WTC11 (cell line): ENCODE measurements around the gene SPTB. TPM values are rescaled to one million over a fixed set of nuclear protein-coding genes. Genes with fewer than 3 reads are reported as not detected.

Experiments used
- ATAC-seq: fragments of 200-7000 bp; cut with Tn5 transposase; 2 replicates; pipeline ENCODE4 v1.10.0; 2021; ENCODE audit warnings: mild to moderate bottlenecking, moderate library complexity
- CTCF ChIA-PET: fragments of 300-600 bp; sonication (Branson Sonifier 250); formaldehyde crosslinking; loops from one replicate; lab custom pipeline; 2021; ENCODE audit warnings: antibody characterized with exemption; lab: Charles Lee
- POLR2A ChIA-PET: fragments of 350-600 bp; sonication (Branson Sonifier 250); formaldehyde crosslinking; loops from one replicate; lab custom pipeline; 2021; ENCODE audit warnings: antibody characterized with exemption; lab: Charles Lee
- DNase-seq: peaks from one replicate; pipeline ENCODE4 v3.0.0; 2021; ENCODE audit warnings: low spot score
- H3K27ac Mint-ChIP-seq: 2 replicates; pipeline ENCODE4 v1.8.0; 2021; ENCODE audit warnings: mixed read lengths
- H3K27me3 Mint-ChIP-seq: 2 replicates; pipeline ENCODE4 v1.8.0; 2021; ENCODE audit warnings: low read depth, mild to moderate bottlenecking, moderate library complexity, mixed read lengths
- H3K36me3 Mint-ChIP-seq: 2 replicates; pipeline ENCODE4 v1.8.0; 2021; ENCODE audit warnings: mixed read lengths
- H3K4me1 Mint-ChIP-seq: 2 replicates; pipeline ENCODE4 v1.8.0; 2022; ENCODE audit warnings: mixed read lengths
- H3K4me3 Mint-ChIP-seq: 2 replicates; pipeline ENCODE4 v1.8.0; 2021; ENCODE audit warnings: mild to moderate bottlenecking, moderate library complexity, mixed read lengths
- H3K9me3 Mint-ChIP-seq: 2 replicates; pipeline ENCODE4 v1.8.0; 2021; ENCODE audit warnings: mixed read lengths
- AFF4 ChIP-seq: sonication (generic); formaldehyde crosslinking; IDR thresholded peaks from 2 replicates; pipeline ENCODE4 v1.8.1; 2023; ENCODE audit warnings: mild to moderate bottlenecking, missing genetic modification reagents, borderline replicate concordance
- HMGXB4 ChIP-seq: sonication (generic); formaldehyde crosslinking; IDR thresholded peaks from 2 replicates; pipeline ENCODE4 v1.8.1; 2023; ENCODE audit warnings: mild to moderate bottlenecking, moderate library complexity, missing genetic modification reagents
- IRF1 ChIP-seq: sonication (generic); formaldehyde crosslinking; IDR thresholded peaks from 2 replicates; pipeline ENCODE4 v1.8.0; 2023; ENCODE audit warnings: missing genetic modification reagents
- IRF2 ChIP-seq: sonication (generic); formaldehyde crosslinking; IDR thresholded peaks from 2 replicates; pipeline ENCODE4 v1.8.0; 2022; ENCODE audit warnings: low read depth, missing genetic modification reagents, borderline replicate concordance
- JAZF1 ChIP-seq: fragments of 250-450 bp; sonication (Bioruptor Pico); IDR thresholded peaks from 2 replicates; pipeline ENCODE4 v1.9.0; 2021; ENCODE audit warnings: moderate library complexity, mild to moderate bottlenecking, inconsistent platforms
- MLX ChIP-seq: sonication (generic); formaldehyde crosslinking; IDR thresholded peaks from 2 replicates; pipeline ENCODE4 v1.8.1; 2023; ENCODE audit warnings: mild to moderate bottlenecking, missing genetic modification reagents, moderate library complexity
- NFATC4 ChIP-seq: fragments of 250-450 bp; sonication (Bioruptor Pico); IDR thresholded peaks from 2 replicates; pipeline ENCODE4 v1.9.0; 2021; ENCODE audit warnings: mild to moderate bottlenecking
- NR1H2 ChIP-seq: sonication (generic); formaldehyde crosslinking; IDR thresholded peaks from 2 replicates; pipeline ENCODE4 v1.9.0; 2021; ENCODE audit warnings: mild to moderate bottlenecking, moderate library complexity, missing genetic modification reagents
- SMAD4 ChIP-seq: sonication (generic); formaldehyde crosslinking; IDR thresholded peaks from 2 replicates; pipeline ENCODE4 v1.8.0; 2022; ENCODE audit warnings: mild to moderate bottlenecking, missing genetic modification reagents
- SOX15 ChIP-seq: fragments of 250-450 bp; sonication (Bioruptor Pico); IDR thresholded peaks from 2 replicates; pipeline ENCODE4 v1.9.0; 2021; ENCODE audit warnings: mild to moderate bottlenecking
- TCF7 ChIP-seq: sonication (generic); formaldehyde crosslinking; IDR thresholded peaks from 2 replicates; pipeline ENCODE4 v1.8.0; 2022; ENCODE audit warnings: mild to moderate bottlenecking, low read depth, missing genetic modification reagents, moderate library complexity
- USF1 ChIP-seq: sonication (generic); formaldehyde crosslinking; IDR thresholded peaks from 2 replicates; pipeline ENCODE4 v1.8.0; 2022; ENCODE audit warnings: mild to moderate bottlenecking, missing genetic modification reagents
- ZBTB21 ChIP-seq: sonication (generic); formaldehyde crosslinking; IDR thresholded peaks from 2 replicates; pipeline ENCODE4 v1.8.1; 2023; ENCODE audit warnings: mild to moderate bottlenecking, missing genetic modification reagents, borderline replicate concordance
- ZNF121 ChIP-seq: sonication (generic); formaldehyde crosslinking; IDR thresholded peaks from 2 replicates; pipeline ENCODE4 v1.8.0; 2023; ENCODE audit warnings: missing genetic modification reagents
- ZNF219 ChIP-seq: sonication (generic); formaldehyde crosslinking; IDR thresholded peaks from 2 replicates; pipeline ENCODE4 v1.8.0; 2023; ENCODE audit warnings: missing genetic modification reagents, mild to moderate bottlenecking, borderline replicate concordance
- ZNF281 ChIP-seq: sonication (generic); formaldehyde crosslinking; IDR thresholded peaks from 2 replicates; pipeline ENCODE4 v1.8.0; 2023; ENCODE audit warnings: mild to moderate bottlenecking, missing genetic modification reagents
- ZNF416 ChIP-seq: fragments of 250-450 bp; sonication (Bioruptor Pico); IDR thresholded peaks from 2 replicates; pipeline ENCODE4 v1.9.0; 2021; ENCODE audit warnings: mild to moderate bottlenecking, inconsistent platforms
- ZNF423 ChIP-seq: fragments of 250-450 bp; sonication (Bioruptor Pico); IDR thresholded peaks from 2 replicates; pipeline ENCODE4 v2.1.2; 2022; ENCODE audit warnings: mild to moderate bottlenecking, moderate library complexity
- ZNF671 ChIP-seq: fragments of 250-450 bp; sonication (Bioruptor Pico); IDR thresholded peaks from 2 replicates; pipeline ENCODE4 v1.8.0; 2021; ENCODE audit warnings: mild to moderate bottlenecking
- total RNA-seq: library from RNA; stranded (reverse); gene quantifications from 3 replicates; pipeline ENCODE4 v1.2.3, GENCODE V29; 2021

The SPTB gene
- total RNA-seq, 1 experiment from 2014 or later = 3.2 TPM

GRCh38 chr14:64729386-64730060 is 150.2 kb downstream of the SPTB start:
- TF ChIP-seq TCF7 (CRISPR knock-in tag) (no peak), SOX15 (no peak), ZNF281 (CRISPR knock-in tag) (no peak), HMGXB4 (CRISPR knock-in tag) (no peak), ZNF671 (CRISPR knock-in tag) (no peak), IRF1 (CRISPR knock-in tag) (no peak), IRF2 (no peak), AFF4 (CRISPR knock-in tag) (no peak), ZNF121 (CRISPR knock-in tag) (no peak), JAZF1 (no peak), NR1H2 (no peak), MLX (no peak), NFATC4 (CRISPR knock-in tag) (no peak), SMAD4 (no peak), ZNF416 (no peak), USF1 (no peak), ZBTB21 (CRISPR knock-in tag) (no peak), ZNF219 (CRISPR knock-in tag) (no peak), ZNF423 (CRISPR knock-in tag) (no peak)
- ChIA-PET POLR2A (no interaction called here), CTCF (interaction anchor here (0.8 kb wide), 1 partner anchor 19 kb away, joined by 4 read pairs; no protein-coding TSS in a partner anchor)
- Mint-ChIP-seq H3K36me3 (peaks cover 46% of the 10 kb centered on the region), H3K9me3 (no peaks in the 10 kb centered on the region), H3K4me3 (no peak overlapping the region), H3K27me3 (no peaks in the 10 kb centered on the region), H3K4me1 (peaks cover 32% of the 10 kb centered on the region), H3K27ac (peak overlapping the region; percentile 86)
- DNase-seq = no peak
- no peak for ATAC-seq
